GM13977 (cell line): ENCODE results near the gene ARF3.

Source experiments
- DNase-seq: peaks from one replicate; pipeline ENCODE4 v3.0.0; 2012; ENCODE audit warnings: low spot score
- in situ Hi-C: fragments of 300-500 bp; cut with MboI; formaldehyde crosslinking; loops from one replicate; pipeline ENCODE4 v1.12.0; 2022; ENCODE audit warnings: low sequenced_read_pairs, low pct_unique_long_range_greater_than_20kb, mixed read lengths, inconsistent platforms; ENCODE audit not compliant: unreplicated experiment
- TF ChIP-seq, protein P1 (sequence below): IDR thresholded peaks from 2 replicates; pipeline ENCODE4 v1.5.1; 2012; ENCODE audit warnings: mild to moderate bottlenecking, control low read depth; ENCODE audit not compliant: insufficient read depth; ENCODE audit errors: extremely low read depth, missing control alignments

ARF3 gene

DNA sequence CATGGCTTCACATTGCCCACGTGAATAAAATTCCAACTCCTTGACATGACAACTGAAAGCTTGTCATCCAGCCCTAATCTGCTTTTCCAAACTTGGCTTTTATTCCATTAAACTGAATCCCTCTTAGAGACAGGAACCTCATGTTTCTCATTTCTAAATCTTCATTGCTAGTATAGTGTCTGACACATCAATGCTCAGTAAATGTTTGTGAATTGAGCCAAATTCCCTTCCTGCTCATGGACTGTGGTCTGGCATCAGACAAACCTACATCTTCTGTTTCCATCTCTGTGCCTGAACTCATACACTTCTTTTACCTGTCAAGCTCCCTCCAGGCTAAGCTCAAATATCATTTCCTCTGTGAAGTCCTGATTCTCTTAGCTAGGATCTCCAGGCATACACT lies 27.7 kb downstream of the ARF3 start:
- in situ Hi-C loops: no loop called here
- TF ChIP-seq, protein P1, sequence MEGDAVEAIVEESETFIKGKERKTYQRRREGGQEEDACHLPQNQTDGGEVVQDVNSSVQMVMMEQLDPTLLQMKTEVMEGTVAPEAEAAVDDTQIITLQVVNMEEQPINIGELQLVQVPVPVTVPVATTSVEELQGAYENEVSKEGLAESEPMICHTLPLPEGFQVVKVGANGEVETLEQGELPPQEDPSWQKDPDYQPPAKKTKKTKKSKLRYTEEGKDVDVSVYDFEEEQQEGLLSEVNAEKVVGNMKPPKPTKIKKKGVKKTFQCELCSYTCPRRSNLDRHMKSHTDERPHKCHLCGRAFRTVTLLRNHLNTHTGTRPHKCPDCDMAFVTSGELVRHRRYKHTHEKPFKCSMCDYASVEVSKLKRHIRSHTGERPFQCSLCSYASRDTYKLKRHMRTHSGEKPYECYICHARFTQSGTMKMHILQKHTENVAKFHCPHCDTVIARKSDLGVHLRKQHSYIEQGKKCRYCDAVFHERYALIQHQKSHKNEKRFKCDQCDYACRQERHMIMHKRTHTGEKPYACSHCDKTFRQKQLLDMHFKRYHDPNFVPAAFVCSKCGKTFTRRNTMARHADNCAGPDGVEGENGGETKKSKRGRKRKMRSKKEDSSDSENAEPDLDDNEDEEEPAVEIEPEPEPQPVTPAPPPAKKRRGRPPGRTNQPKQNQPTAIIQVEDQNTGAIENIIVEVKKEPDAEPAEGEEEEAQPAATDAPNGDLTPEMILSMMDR: no peak
- DNase-seq: no peak

DNA sequence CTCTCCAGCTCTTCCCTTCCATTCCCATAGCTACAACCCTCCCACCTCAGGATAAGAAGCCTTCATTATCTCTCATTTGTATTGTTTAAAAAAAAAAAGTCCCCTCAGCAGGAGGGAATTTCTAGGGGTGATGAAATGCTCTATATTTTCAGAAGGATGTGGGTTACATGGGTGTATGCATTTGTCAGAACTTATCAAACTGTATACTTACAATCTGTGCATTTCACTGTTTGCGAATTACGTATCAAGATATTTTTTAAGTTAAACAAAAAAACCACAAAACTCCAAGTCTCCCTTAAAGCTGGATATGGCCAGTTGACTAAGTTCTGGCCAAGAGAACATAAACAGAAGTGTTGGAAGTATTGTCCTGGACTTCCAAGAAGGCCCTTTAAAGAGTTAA lies 30.0 kb downstream of the ARF3 start:
- TF ChIP-seq, protein P1: no peak
- no peak for DNase-seq
- in situ Hi-C loops: no loop called here

DNA sequence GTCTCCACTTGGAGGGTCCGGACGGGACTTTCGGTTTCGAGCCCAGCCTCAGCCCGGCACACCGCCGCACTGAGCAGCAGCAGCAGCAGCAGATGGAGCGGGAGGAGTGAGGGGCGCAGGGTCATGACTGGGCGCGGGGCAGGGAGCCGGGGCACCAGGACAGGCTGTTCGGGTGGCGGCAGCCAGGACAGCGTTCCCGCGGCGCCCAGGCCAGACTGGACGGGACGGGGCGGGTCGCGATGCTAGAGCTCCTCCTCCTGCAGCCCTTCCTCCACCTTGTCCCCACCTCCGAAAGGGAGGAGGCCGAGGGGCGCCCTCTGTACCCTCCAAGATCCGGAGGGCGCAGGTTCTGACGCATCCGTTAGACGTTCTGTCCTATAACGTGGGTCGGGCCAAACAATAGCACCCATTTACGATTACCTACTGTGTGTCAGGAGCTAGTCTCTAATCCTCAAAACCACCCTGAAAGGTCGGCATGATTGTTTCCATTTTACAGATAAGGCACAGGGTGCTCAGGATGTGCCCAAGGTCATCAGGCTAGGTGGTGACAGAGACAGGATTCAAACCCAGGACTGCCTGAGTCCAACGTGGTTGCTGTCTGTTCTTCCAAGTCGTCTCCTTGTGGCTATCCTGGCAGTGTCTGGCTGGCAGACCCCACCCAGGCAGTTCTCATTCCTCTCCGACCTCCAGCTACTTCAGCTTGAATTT lies 31.8 kb downstream of the ARF3 start, which contains the start of gene FKBP11:
TSS of gene FKBP11 (minus strand) at position 189 of the 708 bp plus-strand sequence. CDS start at position 125, 64 bp downstream.
- TF ChIP-seq, protein P1: no peak
- peak; percentile 81 for DNase-seq
- in situ Hi-C loops: no loop called here

DNA sequence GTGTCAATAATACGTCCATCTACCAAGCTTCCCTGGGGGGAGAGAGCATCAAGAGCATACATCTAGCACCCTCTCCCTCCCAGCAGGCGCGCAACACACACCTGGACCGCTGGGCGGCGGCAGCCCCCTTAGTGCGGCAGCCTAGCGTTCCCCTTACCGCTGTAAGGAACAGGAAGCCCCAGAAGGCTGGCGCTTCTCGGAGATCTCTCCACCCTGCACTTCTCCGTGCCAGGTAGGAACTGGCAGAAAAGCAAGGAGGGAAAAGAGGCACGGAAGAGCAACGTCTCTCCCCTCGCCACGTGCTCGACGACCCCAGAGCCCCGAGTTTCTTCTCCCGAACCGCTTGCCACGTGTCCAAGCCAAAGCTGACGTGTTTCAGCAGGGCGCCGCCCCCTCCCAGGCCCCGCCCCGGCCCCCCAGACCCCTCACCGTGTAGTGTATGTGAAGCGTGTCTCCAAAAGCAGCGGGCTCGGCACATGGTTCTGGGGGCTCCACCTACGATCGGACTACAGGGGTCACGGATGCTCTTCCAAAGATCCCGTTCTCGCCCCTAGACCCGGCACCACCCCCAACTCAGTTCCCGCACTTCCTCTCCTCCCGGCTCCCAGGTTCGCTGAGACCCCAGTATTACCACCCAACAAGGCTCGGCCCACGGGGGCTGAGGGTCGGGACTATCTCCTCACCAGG lies 32.5 kb downstream of the ARF3 start:
- TF ChIP-seq, protein P1: peak; percentile 83
- DNase-seq: peak; percentile 87
- in situ Hi-C loops: no loop called here

DNA sequence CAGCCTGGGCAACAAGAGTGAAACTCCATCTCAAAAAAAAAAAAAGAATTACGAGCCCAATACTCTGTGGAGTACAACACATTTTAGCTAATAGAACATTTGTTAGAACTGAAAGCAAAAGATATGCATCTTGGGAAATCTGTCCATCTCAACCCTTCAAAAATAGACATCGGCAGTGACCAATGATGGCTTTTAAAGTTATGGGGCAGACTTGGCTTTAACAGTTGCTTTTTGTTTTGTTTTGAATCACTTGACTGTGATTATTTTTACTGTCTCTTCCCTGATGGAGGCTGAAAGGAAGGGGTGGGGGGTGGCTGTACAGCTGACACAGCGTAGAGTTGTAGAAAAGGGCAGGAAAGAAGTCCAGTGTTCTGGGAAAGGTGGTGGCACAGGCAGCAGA lies 34.2 kb downstream of the ARF3 start:
- in situ Hi-C loops: no loop called here
- no peak for DNase-seq
- TF ChIP-seq, protein P1: no peak

DNA sequence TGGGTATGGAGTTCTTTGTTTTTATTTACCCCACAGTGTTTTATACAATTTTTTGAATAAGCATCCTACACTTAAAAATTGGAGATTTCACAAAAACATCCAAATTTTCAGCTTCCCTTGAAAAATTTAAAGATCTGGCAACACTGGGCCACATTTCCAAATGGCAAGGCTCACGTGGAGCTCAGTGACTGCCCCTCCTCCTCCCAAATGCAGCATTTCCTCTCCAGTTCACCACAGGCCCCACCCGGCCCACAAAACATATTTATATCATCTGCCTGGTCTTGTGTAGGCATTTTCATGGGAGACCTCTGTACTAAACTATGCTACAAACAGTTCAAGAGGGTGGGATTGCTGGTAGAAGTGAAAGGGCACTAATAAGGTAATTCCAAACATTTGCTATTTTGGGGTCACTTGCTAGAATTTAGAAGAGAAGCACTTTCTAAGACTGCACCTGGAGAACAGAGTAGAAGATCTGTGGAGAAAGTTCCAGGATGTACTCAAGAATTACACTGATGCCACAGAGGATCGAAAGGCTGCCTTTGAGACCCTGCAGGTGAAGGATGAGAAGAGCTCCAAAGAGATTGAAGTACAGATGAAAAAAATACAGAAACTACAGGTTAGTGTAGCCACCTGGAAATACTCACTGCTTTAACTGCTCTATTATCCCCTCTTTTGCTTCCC lies 39.3 kb downstream of the ARF3 start:
- TF ChIP-seq, protein P1: no peak
- in situ Hi-C loops: no loop called here
- DNase-seq: no peak
